ENCODE results near the gene SH3TC1.

GRCh38 chr4:8181844-8182243 is 17.2 kb upstream of the SH3TC1 start:
- no peak for TF ChIP-seq EZH2 (IDR thresholded peaks at IDR 0.05; ENCODE audit: insufficient read depth, low read length)
- no peak for TF ChIP-seq CTCF (IDR thresholded peaks at IDR 0.05; ENCODE audit: insufficient read depth, low read depth, low read length)
